Activated naive CD8-positive, alpha-beta T cell treated with anti-CD3 and anti-CD28 coated beads for 36 hours (primary cell): ENCODE data around the gene FOXN4. TPM values are rescaled to one million over a fixed set of nuclear protein-coding genes. Genes with fewer than 3 reads are reported as not detected.
"Not testable (repeated sequence)": the region's sequence is repeated elsewhere in the genome, so short reads cannot be mapped to it uniquely, and the experiment has no call there.

Experiments
- DNase-seq: peaks from one replicate; pipeline ENCODE4 v3.0.0; 2021
- H3K27ac Mint-ChIP-seq: one replicate; pipeline ENCODE4 v1.8.0; 2022; ENCODE audit warnings: mild to moderate bottlenecking, moderate library complexity, mixed read lengths
- H3K27me3 Mint-ChIP-seq: one replicate; pipeline ENCODE4 v1.8.0; 2022; ENCODE audit warnings: mild to moderate bottlenecking, mixed read lengths
- H3K36me3 Mint-ChIP-seq: one replicate; pipeline ENCODE4 v1.8.0; 2021; ENCODE audit warnings: mild to moderate bottlenecking, mixed read lengths
- H3K4me1 Mint-ChIP-seq: one replicate; pipeline ENCODE4 v1.8.0; 2021; ENCODE audit warnings: mixed read lengths
- H3K4me3 Mint-ChIP-seq: one replicate; pipeline ENCODE4 v1.8.0; 2022; ENCODE audit warnings: mild to moderate bottlenecking, moderate library complexity, mixed read lengths
- H3K9me3 Mint-ChIP-seq: one replicate; pipeline ENCODE4 v1.8.0; 2022; ENCODE audit warnings: mixed read lengths
- total RNA-seq, 2 experiments: library from RNA; stranded (reverse); gene quantifications; one replicate each; pipeline ENCODE4 v1.2.3, GENCODE V29; 2021

Gene FOXN4
- total RNA-seq, 2 experiments from 2014 or later = not detected

DNA sequence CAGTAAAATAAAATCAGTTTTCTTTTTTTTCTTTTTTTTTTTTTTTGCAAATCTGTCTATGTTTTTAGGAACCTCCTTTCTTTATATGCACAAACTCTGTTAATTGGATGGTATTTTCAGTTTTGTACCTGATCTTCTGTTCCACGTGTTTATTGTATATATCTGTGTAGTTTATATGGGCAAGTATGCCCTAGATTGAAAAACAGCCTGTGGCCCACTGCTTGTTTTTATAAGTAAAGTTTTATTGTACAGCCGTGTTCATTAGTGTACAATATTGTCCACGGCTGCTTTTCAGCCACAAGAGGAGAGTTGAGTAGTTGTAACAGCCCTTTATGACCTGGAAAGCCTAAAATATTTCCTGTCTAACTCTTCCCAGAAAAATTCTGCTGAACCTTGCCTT, 19.9 kb upstream of the FOXN4 start:
- no peak for DNase-seq
- Mint-ChIP-seq H3K27me3 (no peaks in the 10 kb centered on the region), H3K4me1 (no peaks in the 10 kb centered on the region), H3K27ac (no peak overlapping the region), H3K4me3 (no peak overlapping the region), H3K9me3 (no peaks in the 10 kb centered on the region), H3K36me3 (no peaks in the 10 kb centered on the region)

DNA sequence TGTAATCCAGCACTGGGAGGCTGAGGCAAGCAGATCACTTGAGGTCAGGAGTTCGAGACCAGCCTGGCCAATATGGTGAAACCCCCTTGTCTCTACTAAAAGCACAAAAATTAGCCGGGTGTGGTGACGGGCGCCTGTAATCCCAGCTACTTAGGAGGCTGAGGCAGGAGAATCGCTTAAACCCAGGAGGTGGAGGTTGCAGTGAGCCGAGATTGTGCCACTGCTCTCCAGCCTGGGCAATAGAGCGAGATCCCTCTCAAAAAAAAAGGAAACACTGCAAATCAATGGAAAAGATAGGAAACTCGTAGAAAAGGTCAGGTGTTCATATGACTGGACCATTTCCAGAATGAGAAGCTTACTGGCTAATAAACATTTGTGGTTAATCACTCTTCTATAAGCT, 12.2 kb upstream of the FOXN4 start:
- H3K27me3 Mint-ChIP-seq = peaks cover 20% of the 10 kb centered on the region
- not testable (repeated sequence) for H3K9me3 Mint-ChIP-seq, DNase-seq, H3K36me3 Mint-ChIP-seq, H3K27ac Mint-ChIP-seq, H3K4me1 Mint-ChIP-seq, H3K4me3 Mint-ChIP-seq

DNA sequence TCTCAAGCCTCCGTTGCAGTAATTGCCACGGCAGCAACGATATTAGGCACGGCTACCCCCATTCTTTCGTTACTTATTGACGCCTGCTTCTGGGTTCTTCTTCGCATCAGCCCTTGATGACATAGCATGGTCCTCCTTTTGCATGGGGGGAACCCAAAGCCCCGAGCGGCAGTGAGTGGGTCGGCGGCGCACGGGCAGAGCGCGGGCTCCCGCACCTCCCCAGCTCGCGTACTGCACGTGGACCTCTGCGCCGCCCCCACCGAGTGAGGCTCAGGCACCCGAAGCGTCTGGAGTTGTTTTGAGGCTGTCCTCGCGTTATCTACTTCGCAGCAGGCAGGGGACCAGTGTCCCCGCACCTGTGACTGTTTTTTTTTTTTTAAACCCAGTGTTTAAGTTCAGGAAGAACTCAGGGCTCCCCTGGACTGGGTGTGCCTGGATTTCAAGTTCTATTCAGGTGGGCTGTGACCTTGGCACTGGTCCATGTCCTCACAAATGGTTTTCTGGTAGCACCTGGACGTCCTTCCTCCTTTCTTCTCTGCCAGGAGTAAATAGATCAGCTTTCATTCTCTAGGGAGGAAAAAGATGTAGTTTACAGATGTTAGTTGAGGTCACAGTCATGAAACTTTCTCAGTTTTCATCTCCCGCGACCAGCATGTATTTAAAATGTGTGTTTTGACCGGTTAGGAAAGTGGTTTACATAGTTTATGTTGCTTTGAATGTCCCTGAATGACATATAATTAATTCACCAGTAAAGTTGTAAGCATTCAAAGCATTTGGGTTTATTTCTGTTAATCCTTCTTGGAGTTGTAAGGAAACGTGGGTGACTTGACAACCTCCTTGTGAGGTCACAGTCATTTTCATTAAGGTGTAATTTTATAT, 1.4 kb upstream of the FOXN4 start:
- peak; percentile 15 for DNase-seq
- no peak overlapping the region for H3K27ac Mint-ChIP-seq
- peaks cover 81% of the 10 kb centered on the region for H3K27me3 Mint-ChIP-seq

DNA sequence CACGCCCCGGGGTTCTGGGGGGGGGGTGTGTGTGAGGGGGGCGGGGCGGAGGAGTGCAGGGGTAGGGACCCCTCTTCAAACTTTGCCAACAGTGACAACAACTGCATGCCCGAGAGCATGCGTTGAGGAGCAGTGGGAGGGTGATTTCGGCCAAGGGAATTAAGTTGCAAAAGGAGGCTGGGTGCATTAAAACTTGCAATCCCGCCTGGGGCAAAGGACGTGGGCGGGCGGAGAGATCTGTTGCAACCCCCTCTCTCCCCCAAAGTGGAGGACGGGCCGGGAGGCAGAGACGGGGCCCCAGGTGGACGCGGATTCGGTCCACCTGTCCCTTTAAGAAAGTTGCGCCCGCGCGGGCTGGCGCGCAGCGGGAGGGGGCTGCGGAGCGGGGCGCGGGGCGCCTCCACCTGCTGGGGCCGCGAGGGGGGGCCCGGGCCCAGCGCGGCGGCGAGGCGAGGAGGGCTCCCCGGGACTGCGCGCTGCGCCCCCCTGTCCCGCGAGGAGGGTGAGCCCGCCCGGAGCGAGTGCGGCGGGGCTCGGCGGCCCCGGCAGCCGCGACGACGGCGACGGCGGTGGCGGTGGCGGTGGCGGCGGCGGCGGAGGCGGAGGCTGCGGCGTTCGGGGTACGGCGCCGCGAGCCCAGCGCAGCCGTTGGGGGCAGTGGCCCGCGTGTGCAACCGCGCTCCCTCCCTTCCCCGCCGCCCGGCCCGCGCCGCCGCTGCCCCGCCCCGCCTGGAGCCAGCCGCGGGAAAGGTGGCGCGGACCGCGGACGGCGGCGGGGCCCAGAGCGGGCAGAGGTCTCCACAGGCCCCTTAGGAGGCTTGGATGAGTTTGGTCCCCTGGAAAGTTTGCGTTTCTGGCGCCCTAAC, 530 bp upstream of the FOXN4 start:
- Mint-ChIP-seq H3K27me3 (peaks cover 79% of the 10 kb centered on the region), H3K4me1 (peaks cover 12% of the 10 kb centered on the region), H3K4me3 (peak overlapping the region; percentile 84), H3K36me3 (no peaks in the 10 kb centered on the region), H3K27ac (no peak overlapping the region), H3K9me3 (no peaks in the 10 kb centered on the region)
- DNase-seq = peak; percentile 18

More for the DNA sequence above, 1.4 kb upstream of the FOXN4 start:
- Mint-ChIP-seq H3K4me3 (peak overlapping the region; percentile 53), H3K9me3 (no peaks in the 10 kb centered on the region), H3K36me3 (no peaks in the 10 kb centered on the region), H3K4me1 (peaks cover 12% of the 10 kb centered on the region)

DNA sequence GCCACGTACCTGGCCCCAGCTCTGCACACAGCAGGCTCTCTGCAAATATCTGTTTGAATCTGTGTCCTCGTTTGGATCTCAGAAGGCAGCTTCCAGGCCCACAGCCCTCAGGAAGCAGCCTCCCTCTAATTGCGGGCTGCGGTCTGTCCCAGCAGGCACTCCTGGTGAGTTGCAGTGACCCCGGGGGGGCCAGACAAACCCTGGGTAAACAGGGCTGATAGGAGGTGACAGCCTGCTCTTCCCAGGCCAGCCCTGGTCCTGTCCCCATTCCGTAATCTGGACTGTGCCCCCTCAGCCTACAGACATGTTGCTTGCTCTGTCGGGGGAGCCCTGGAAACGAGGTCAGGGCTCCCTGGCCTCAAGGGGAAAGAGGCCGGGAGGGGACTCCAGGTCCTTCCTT, 2.0 kb downstream of the FOXN4 start:
- Mint-ChIP-seq H3K4me3 (no peak overlapping the region), H3K27ac (no peak overlapping the region), H3K4me1 (peaks cover 12% of the 10 kb centered on the region), H3K36me3 (no peaks in the 10 kb centered on the region), H3K27me3 (peaks cover 83% of the 10 kb centered on the region), H3K9me3 (no peaks in the 10 kb centered on the region)
- no peak for DNase-seq

DNA sequence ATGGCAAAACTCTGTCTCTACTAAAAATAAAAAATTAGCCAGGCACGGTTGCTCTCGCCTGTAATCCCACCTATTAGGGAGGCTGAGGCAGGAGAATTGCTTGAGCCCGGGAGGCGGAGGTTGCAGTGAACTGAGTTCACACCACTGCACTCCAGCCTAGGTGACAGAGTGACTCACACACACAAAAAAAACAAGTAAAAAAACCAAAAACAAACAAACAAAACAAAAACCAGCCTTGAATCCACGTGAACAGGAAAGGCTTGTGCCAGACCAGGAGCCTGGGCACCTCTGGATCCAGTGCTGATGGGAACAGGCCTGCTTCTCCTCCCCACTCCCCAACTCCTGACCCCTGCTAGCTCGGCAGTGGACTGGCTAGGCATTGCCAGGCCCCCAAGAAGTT, 3.5 kb downstream of the FOXN4 start:
- no peak overlapping the region for H3K4me3 Mint-ChIP-seq
- H3K4me1 Mint-ChIP-seq = peaks cover 6% of the 10 kb centered on the region
- no peaks in the 10 kb centered on the region for H3K36me3 Mint-ChIP-seq
- peaks cover 74% of the 10 kb centered on the region for H3K27me3 Mint-ChIP-seq
- H3K9me3 Mint-ChIP-seq = no peaks in the 10 kb centered on the region
- no peak overlapping the region for H3K27ac Mint-ChIP-seq
- no peak for DNase-seq

DNA sequence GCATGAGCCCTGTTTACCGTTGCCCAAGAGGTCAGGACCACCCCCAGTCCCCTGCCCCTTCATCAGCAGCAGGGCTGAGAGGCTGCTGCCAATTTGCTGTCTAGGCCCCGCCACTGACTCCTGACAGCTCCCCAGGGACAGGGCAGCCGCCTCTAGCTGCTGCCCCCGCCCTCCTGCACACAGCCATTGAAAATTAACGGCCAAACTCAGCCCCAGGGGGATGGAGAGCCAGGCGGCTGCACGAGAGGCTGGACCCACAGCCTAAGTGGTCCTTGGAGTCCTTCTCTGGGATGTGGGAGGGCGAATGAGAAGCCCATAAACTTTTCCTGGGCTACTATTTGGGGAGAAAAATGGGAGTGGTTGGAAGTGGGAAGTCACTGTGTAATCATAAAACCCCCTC, 4.6 kb downstream of the FOXN4 start:
- no peak for DNase-seq
- no peak overlapping the region for H3K4me3 Mint-ChIP-seq
- H3K36me3 Mint-ChIP-seq = no peaks in the 10 kb centered on the region
- no peak overlapping the region for H3K27ac Mint-ChIP-seq
- peaks cover 68% of the 10 kb centered on the region for H3K27me3 Mint-ChIP-seq
- peaks cover 2% of the 10 kb centered on the region for H3K4me1 Mint-ChIP-seq
- no peaks in the 10 kb centered on the region for H3K9me3 Mint-ChIP-seq

DNA sequence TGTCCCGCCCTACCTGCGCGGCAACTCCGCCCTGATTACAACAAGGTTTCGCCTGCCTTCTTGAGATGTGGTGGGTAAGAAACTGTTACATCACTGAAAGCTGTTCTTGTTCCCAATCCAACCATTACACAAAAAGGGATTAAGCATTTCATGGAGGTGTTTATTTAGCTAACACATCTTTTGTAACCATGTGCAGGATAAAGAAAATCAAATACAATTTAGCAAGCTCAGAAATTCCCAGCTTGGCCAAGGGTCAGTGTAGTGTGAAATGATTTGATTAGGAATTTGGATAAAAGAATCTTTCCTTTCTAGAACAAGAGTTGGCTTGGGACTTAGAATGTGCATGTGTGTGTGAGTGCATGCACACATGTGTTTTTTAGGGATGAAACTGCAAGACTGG, 6.3 kb downstream of the FOXN4 start:
- no peak for DNase-seq
- H3K9me3 Mint-ChIP-seq = no peaks in the 10 kb centered on the region
- H3K4me1 Mint-ChIP-seq = no peaks in the 10 kb centered on the region
- H3K4me3 Mint-ChIP-seq = no peak overlapping the region
- no peak overlapping the region for H3K27ac Mint-ChIP-seq
- H3K27me3 Mint-ChIP-seq = peaks cover 52% of the 10 kb centered on the region
- no peaks in the 10 kb centered on the region for H3K36me3 Mint-ChIP-seq

DNA sequence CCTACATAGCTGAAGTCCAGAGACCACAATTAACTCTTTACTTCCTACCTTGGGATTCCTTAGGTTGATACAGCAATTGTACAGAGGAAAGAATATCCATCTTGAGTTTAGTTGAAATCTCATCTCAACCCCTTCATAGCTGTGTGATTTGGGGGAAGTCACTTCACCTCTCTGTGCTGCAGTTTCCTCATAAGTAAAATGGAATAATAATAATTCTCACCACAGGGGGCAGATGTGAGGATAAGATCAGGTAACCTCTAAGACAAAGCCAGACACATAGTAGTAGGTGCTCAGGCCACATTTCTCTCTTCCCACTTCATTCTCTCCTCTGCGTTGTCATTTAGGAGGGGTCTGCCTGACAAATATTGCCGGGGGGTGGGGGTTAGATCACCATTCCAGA, 6.7 kb downstream of the FOXN4 start:
- no peaks in the 10 kb centered on the region for H3K36me3 Mint-ChIP-seq
- no peak overlapping the region for H3K27ac Mint-ChIP-seq
- H3K27me3 Mint-ChIP-seq = peaks cover 48% of the 10 kb centered on the region
- no peaks in the 10 kb centered on the region for H3K4me1 Mint-ChIP-seq
- DNase-seq = no peak
- no peaks in the 10 kb centered on the region for H3K9me3 Mint-ChIP-seq
- no peak overlapping the region for H3K4me3 Mint-ChIP-seq

DNA sequence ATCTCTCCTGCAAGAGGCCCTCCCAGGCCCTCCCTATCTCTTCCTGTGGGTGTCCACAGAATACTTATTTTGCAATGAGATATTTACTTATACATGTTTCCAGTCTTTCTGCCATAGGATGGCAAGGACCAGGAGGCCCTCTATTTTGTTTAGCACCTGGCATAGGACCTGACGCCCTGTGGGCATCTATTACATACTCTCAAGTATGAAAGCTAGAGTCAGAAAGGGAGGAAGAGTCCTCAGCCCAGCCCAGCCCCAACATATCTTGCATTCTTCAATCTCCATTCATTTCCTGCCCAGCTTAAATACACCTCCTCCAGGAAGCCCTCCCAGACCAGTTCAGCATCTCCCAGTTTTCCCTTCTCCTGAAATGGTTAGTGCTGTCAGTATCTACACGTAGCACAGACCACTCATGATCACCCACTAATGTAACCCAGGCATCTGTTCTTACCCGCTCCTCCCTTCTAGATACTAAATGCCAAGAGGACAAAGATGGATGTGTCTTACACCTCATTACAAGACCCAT, 7.4 kb downstream of the FOXN4 start:
- Mint-ChIP-seq H3K27me3 (peaks cover 43% of the 10 kb centered on the region), H3K4me3 (no peak overlapping the region), H3K4me1 (no peaks in the 10 kb centered on the region), H3K36me3 (no peaks in the 10 kb centered on the region), H3K27ac (no peak overlapping the region), H3K9me3 (no peaks in the 10 kb centered on the region)
- no peak for DNase-seq

DNA sequence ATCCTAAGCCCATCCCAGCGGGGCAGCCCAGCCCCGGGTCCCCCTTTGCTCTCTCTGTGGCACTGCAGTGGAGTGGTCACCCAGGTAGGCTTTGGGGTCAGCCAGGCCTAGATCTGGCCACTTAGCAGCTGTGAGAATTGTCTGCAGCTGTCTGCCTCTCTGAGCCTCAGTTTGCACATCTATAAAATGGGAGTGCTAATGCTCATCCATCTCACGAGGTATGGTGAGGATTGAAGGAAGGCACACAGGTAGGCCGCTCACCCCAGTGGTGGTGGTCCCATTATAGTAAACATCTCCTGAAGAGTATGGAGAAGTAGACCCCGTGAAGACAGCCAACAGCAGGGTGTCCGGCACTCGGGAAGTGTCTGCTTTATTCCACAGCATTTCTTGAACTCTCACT, 9.2 kb downstream of the FOXN4 start:
- Mint-ChIP-seq H3K36me3 (no peaks in the 10 kb centered on the region), H3K27me3 (peaks cover 41% of the 10 kb centered on the region), H3K4me3 (no peak overlapping the region), H3K9me3 (no peaks in the 10 kb centered on the region), H3K4me1 (no peaks in the 10 kb centered on the region), H3K27ac (no peak overlapping the region)
- no peak for DNase-seq

DNA sequence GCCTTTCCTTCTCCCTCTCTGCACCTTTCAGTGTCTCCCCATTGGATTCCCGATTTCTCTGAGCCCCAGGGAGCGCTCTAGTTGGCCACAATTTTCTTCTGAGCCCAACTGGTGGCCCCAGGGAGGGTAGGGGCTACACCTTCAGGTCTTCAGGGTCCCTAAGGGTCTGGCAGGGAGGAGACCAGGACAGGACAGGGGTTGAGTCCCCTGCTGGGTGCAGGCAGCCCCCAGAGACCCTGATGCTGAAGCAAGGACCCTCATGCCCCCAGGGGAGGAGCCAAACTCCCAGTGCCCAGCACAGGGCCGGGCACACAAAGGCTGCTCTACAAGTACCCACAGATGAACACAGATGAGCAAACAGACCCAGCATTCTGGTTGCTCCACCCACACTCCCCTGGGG, 12.7 kb downstream of the FOXN4 start:
- H3K4me1 Mint-ChIP-seq = no peaks in the 10 kb centered on the region
- no peak overlapping the region for H3K27ac Mint-ChIP-seq
- peaks cover 33% of the 10 kb centered on the region for H3K27me3 Mint-ChIP-seq
- no peaks in the 10 kb centered on the region for H3K9me3 Mint-ChIP-seq
- H3K4me3 Mint-ChIP-seq = no peak overlapping the region
- no peaks in the 10 kb centered on the region for H3K36me3 Mint-ChIP-seq
- DNase-seq = no peak

DNA sequence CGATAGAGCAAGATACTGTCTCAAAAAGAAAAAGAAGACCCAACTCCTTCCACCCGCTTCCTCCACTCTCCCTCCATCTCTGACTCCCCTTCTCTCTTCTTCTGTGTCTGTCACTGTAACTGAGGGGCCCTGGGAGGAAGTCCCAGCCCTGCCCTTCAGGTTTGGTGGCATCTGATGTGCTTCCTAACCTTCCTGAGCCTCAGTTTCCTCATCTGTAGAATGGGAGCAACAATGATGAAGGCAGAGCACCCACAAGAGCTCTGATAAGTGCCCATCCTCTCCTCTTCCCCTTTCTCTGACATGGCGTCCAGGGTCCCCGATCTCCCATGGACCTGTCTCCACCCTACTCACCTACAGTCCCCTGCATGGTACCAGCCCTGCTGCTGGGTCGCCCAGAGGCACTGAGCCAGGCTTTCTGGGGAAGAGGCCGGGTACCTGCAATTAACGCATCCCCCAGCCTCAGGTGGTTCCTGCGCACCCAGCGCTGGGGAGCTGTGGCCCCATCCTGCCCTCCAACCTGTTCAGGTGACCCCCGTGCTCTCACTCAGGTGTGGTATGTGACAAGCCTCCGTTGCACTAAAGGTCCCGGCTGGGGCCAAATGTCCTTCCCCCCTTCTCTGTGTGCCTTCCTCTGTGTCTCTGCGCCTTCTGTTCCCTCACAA, 13.2 kb downstream of the FOXN4 start:
- DNase-seq = no peak
- Mint-ChIP-seq H3K27me3 (peaks cover 38% of the 10 kb centered on the region), H3K27ac (no peak overlapping the region), H3K4me1 (no peaks in the 10 kb centered on the region), H3K4me3 (no peak overlapping the region), H3K36me3 (no peaks in the 10 kb centered on the region), H3K9me3 (no peaks in the 10 kb centered on the region)

DNA sequence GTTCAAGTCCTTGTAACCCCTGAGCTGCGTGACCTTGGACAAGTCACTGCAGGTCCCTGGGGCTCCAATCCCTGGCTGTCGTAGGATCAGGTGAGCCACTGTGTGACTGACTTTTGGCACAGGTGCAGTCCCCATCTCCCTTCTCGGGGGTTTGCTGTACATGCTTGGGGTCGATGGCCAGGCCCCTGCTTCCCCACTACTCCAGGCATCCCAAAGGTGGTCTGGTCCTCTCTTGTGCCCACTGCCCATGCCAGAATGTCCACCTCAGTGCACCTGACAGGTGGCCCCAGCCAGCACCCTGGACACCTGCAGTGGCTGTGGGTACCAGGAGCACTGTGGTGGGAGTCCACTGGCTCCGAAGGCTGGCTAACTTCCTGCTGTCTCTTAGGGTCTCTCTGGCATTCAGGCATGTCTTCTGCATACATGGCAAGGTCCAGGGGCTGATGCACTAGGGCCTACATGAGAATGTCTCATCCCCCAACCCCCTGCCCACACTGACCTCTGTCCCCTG, 14.7 kb downstream of the FOXN4 start:
- DNase-seq = no peak
- Mint-ChIP-seq H3K4me1 (no peaks in the 10 kb centered on the region), H3K9me3 (no peaks in the 10 kb centered on the region), H3K27ac (no peak overlapping the region), H3K4me3 (no peak overlapping the region), H3K36me3 (no peaks in the 10 kb centered on the region), H3K27me3 (peaks cover 45% of the 10 kb centered on the region)

DNA sequence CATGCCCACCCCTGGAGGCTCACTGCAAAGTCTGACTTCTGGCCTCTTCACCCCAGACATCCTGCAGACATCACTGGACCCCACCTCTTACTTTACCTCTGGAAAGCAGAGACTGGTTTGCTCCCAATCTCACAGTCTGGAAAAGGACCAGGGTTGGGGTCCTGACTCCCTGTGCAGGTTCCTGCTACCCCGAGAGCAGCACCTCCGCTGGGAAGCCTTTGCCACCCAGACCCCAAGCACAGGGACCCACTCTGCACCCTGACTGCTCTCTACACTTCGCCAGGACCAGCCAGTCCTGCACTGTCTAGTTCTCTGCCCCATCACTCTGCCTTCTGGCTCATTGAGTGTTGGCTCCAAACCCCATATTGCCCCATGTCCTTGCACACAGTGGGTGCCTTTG, 16.0 kb downstream of the FOXN4 start:
- no peak overlapping the region for H3K27ac Mint-ChIP-seq
- H3K9me3 Mint-ChIP-seq = no peaks in the 10 kb centered on the region
- no peak overlapping the region for H3K4me3 Mint-ChIP-seq

More for the DNA sequence above, 16.0 kb downstream of the FOXN4 start:
- Mint-ChIP-seq H3K4me1 (no peaks in the 10 kb centered on the region), H3K36me3 (no peaks in the 10 kb centered on the region), H3K27me3 (peaks cover 50% of the 10 kb centered on the region)
- no peak for DNase-seq
